MM.1S (cell line): ENCODE data around the gene LINC00305.

Experiments used
- DNase-seq: peaks from one replicate; pipeline ENCODE4 v3.0.0-alpha.2; 2015
- H2AFZ ChIP-seq: fragments of 300-600 bp; sonication (generic); 2 replicates; pipeline ENCODE4 v1.6.0; 2016; ENCODE audit warnings: antibody characterized with exemption, low read length
- H3F3A ChIP-seq: fragments of 300-600 bp; sonication (generic); 2 replicates; pipeline ENCODE4 v1.6.1; 2016; ENCODE audit warnings: mild to moderate bottlenecking, antibody characterized with exemption, low read length, moderate library complexity, mixed read lengths; ENCODE audit not compliant: insufficient read depth
- H3K27ac ChIP-seq: fragments of 300-600 bp; sonication (generic); 2 replicates; pipeline ENCODE4 v1.5.1; 2016; ENCODE audit warnings: mild to moderate bottlenecking, low read length
- H3K27me3 ChIP-seq: fragments of 300-600 bp; sonication (generic); replicated peaks from 2 replicates; pipeline ENCODE4 v1.6.0; 2016; ENCODE audit warnings: low read length; ENCODE audit not compliant: insufficient read depth
- H3K36me3 ChIP-seq: fragments of 300-600 bp; sonication (generic); replicated peaks from 2 replicates; pipeline ENCODE4 v1.6.1; 2016; ENCODE audit warnings: mild to moderate bottlenecking, low read length, mixed read lengths; ENCODE audit not compliant: insufficient read depth
- H3K4me1 ChIP-seq: fragments of 300-600 bp; sonication (generic); 2 replicates; pipeline ENCODE4 v1.6.1; 2016; ENCODE audit warnings: low read length, mixed read lengths
- H3K4me2 ChIP-seq: fragments of 300-600 bp; sonication (generic); 2 replicates; pipeline ENCODE4 v1.6.0; 2016; ENCODE audit warnings: low read depth, low read length
- H3K4me3 ChIP-seq: fragments of 300-600 bp; sonication (generic); 2 replicates; pipeline ENCODE4 v1.5.1; 2016; ENCODE audit warnings: low read length, mixed read lengths
- H3K79me2 ChIP-seq: fragments of 300-600 bp; sonication (generic); 2 replicates; pipeline ENCODE4 v1.6.1; 2016; ENCODE audit warnings: mixed run types, low read length, mixed read lengths
- H3K9ac ChIP-seq: fragments of 300-600 bp; sonication (generic); 2 replicates; pipeline ENCODE4 v1.6.1; 2016; ENCODE audit warnings: low read length, mixed read lengths
- H3K9me2 ChIP-seq: fragments of 300-600 bp; sonication (generic); replicated peaks from 2 replicates; pipeline ENCODE4 v1.6.1; 2016; ENCODE audit warnings: mild to moderate bottlenecking, low read length, mixed read lengths; ENCODE audit not compliant: insufficient read depth
- H3K9me3 ChIP-seq: fragments of 300-600 bp; sonication (generic); replicated peaks from 2 replicates; pipeline ENCODE4 v1.6.1; 2016; ENCODE audit warnings: mild to moderate bottlenecking, low read length, mixed read lengths; ENCODE audit not compliant: insufficient read depth
- H4K20me1 ChIP-seq: fragments of 300-600 bp; sonication (generic); 2 replicates; pipeline ENCODE4 v1.6.1; 2016; ENCODE audit warnings: mild to moderate bottlenecking, low read length, moderate library complexity, mixed read lengths; ENCODE audit not compliant: insufficient read depth
- CTCF ChIP-seq: fragments of 300-600 bp; sonication (generic); IDR thresholded peaks from 2 replicates; pipeline ENCODE4 v1.5.1; 2016; ENCODE audit warnings: antibody characterized with exemption, low read length, mixed read lengths
- EZH2 ChIP-seq: fragments of 300-600 bp; sonication (generic); optimal IDR thresholded peaks from 2 replicates; pipeline ENCODE3; 2017; ENCODE audit warnings: low read depth, mild to moderate bottlenecking, antibody characterized with exemption, low read length, mixed read lengths
- EZH2phosphoT487 ChIP-seq: fragments of 300-600 bp; sonication (generic); IDR thresholded peaks from 2 replicates; pipeline ENCODE4 v1.6.1; 2018; ENCODE audit warnings: antibody characterized with exemption, low read length

LINC00305 gene

GRCh38 chr18:64127172-64127571 lies 21.7 kb downstream of the LINC00305 start:
- Histone ChIP-seq H2AFZ (no peak overlapping the region), H3K27ac (no peak overlapping the region), H3K4me3 (no peak overlapping the region), H3K27me3 (no peaks in the 10 kb centered on the region), H3K9ac (no peak overlapping the region), H3K36me3 (no peaks in the 10 kb centered on the region), H3K9me2 (no peaks in the 10 kb centered on the region), H3K79me2 (no peaks in the 10 kb centered on the region), H3F3A (no peaks in the 10 kb centered on the region), H3K9me3 (no peaks in the 10 kb centered on the region), H3K4me2 (no peak overlapping the region), H4K20me1 (no peaks in the 10 kb centered on the region), H3K4me1 (no peaks in the 10 kb centered on the region; the same call in 1 of the 2 replicates)
- TF ChIP-seq EZH2phosphoT487 = no peak
- TF ChIP-seq EZH2 = no peak
- TF ChIP-seq CTCF = no peak
- DNase-seq = no peak

GRCh38 chr18:64119916-64120315 lies 29.0 kb downstream of the LINC00305 start:
- no peak overlapping the region for H3K4me3 ChIP-seq
- no peaks in the 10 kb centered on the region for H4K20me1 ChIP-seq
- no peaks in the 10 kb centered on the region for H3K4me1 ChIP-seq
- H3K79me2 ChIP-seq = no peaks in the 10 kb centered on the region
- H3F3A ChIP-seq = no peaks in the 10 kb centered on the region
- H3K4me2 ChIP-seq = no peak overlapping the region
- TF ChIP-seq EZH2 = no peak
- no peak for TF ChIP-seq EZH2phosphoT487
- peak; percentile 27 for TF ChIP-seq CTCF
- H3K9ac ChIP-seq = no peak overlapping the region
- no peak for DNase-seq
- no peak overlapping the region for H3K27ac ChIP-seq
- no peaks in the 10 kb centered on the region for H3K36me3 ChIP-seq
- no peaks in the 10 kb centered on the region for H3K27me3 ChIP-seq
- no peaks in the 10 kb centered on the region for H3K9me2 ChIP-seq
- no peaks in the 10 kb centered on the region for H3K9me3 ChIP-seq
- no peak overlapping the region for H2AFZ ChIP-seq

- no peaks in the 10 kb centered on the region for H3K9me3 ChIP-seq
- no peaks in the 10 kb centered on the region for H4K20me1 ChIP-seq
- no peaks in the 10 kb centered on the region for H3K27me3 ChIP-seq
- no peaks in the 10 kb centered on the region for H3K36me3 ChIP-seq
- H3K27ac ChIP-seq = no peak overlapping the region
- TF ChIP-seq EZH2phosphoT487 (no peak), EZH2 (no peak), CTCF (no peak)
- no peaks in the 10 kb centered on the region for H3K9me2 ChIP-seq
- no peak overlapping the region for H3K9ac ChIP-seq
- DNase-seq = no peak
- H3K4me2 ChIP-seq = no peak overlapping the region
- no peak overlapping the region for H3K4me3 ChIP-seq
- no peaks in the 10 kb centered on the region for H3K79me2 ChIP-seq
- H3F3A ChIP-seq = no peaks in the 10 kb centered on the region
- H2AFZ ChIP-seq = no peak overlapping the region
- H3K4me1 ChIP-seq = no peaks in the 10 kb centered on the region
Measured at GRCh38 chr18:64118406-64118805, 30.5 kb downstream of the LINC00305 start.
